ENCODE data around the gene SLC24A3.

The SLC24A3 gene

GRCh38 chr20:19692100-19692499, 479.7 kb downstream of the SLC24A3 start:
- no peak for DNase-seq

DNA sequence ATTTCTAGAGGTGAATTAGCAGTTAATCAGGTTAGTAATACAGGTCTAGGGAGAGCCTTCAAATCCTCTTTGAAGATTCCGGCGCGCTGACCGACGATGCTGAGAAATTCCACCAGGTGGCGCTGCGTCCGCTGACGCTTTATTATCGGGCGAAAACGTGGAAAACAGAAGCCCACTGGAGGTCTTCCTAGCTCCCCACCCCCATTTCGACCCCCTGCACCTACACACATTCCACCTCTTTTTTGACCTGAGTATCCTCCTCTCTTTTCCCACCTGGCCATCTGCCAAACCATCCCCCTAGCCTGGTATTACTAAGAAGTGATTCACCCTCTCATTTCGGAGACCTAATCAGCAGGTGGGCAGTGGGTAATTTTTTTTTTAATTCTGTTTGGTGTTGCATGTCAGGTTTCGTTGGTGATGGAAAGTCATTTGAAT, 480.3 kb downstream of the SLC24A3 start:
- no peak for DNase-seq

GRCh38 chr20:19693508-19693907, 481.1 kb downstream of the SLC24A3 start:
- no peak for DNase-seq

DNA sequence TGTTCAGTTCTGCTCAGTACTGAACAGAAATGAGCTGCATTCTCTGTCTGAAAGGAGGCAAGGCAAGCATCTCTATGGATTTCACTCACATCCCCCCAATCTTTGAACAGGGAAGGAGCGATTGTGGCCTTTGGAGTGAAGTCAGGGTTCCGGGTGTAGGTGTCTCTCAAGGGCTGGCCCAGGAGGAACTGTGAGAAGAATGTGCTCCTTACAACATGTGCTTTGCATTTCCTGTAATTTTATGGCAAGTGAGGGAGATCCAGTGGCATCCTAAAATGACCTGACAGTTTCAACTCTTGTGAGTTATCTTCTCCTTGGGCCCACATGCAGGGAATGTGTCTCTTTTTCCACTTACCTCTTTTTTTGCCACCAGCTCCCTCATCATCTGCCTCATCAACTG, 482.6 kb downstream of the SLC24A3 start:
- DNase-seq = no peak

- no peak for DNase-seq
These were observed 484.2 kb downstream of the SLC24A3 start for GRCh38 chr20:19696620-19697019.

DNA sequence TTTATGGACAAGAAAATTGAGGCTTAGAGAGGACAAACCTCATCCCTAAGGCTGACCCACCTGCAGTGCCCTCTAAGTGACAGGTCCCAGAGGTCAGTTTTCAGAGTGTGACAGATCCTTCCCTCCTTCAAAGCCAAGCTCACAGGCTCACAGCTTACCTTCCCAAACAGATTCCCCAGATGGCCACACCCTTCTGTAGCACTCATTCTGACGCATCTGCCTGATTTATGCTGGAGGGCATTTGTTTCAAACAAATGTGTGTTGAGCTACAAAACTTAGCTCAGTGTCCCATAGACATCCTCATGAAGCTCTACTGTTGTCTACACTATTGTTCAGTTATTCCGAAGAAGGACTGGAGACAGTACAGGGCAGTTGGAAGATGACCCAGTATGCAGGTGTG, 485.0 kb downstream of the SLC24A3 start:
- no peak for DNase-seq

GRCh38 chr20:19699180-19699971, 486.9 kb downstream of the SLC24A3 start:
- DNase-seq = no peak

DNA sequence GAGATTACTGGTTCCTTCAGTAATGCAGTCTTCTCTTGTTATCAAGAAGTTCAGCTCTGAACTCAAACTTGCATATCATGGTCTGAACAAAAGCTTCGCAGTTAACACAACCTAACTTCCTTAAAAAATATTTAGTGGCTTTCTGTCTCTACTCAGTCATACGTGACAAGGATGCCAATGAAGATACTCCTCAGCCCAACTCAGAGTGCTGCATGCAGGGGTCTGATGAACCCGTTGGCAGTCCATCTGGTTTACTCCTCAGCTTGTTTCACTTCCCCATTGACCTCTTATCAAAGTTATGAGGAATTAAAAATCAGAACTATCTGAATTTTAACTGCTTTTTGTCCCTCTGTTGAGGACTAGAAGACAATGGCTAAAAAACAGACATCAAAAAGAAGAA, 489.0 kb downstream of the SLC24A3 start:
- DNase-seq = no peak

GRCh38 chr20:19706463-19706862, 494.0 kb downstream of the SLC24A3 start:
- DNase-seq = no peak

DNA sequence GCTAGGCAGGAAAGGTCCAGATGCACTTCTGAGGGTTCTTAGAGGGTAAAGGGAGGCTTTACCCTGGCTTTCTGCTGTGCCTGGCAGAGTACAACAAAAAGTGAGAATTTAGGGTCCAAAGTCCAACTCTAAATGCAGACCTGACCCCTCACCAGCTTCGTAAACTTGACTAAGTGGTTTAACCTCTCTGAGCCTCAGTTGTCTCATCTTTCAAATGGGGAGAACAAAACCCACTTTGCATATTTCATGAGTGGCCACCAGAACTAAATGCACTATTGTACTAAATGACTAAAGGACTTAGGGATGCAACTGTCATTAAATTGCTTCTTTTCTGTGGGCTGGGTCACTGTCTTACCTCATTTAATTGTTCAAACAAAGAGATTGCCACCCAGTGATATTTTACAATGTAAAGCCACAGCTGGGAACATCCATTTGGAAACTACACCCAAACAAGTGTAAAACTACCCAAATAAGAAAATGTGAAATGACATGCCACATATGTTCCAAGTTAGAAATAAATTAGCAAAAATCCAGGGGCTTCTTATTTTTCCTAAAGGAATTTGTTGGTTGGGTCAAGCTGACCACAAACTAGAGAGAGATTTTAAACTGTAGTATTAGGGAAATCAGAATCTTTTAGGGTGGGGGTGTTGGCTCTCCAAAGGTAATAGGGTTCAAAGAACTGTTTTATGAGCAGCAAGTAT, 497.3 kb downstream of the SLC24A3 start:
- DNase-seq = no peak

DNA sequence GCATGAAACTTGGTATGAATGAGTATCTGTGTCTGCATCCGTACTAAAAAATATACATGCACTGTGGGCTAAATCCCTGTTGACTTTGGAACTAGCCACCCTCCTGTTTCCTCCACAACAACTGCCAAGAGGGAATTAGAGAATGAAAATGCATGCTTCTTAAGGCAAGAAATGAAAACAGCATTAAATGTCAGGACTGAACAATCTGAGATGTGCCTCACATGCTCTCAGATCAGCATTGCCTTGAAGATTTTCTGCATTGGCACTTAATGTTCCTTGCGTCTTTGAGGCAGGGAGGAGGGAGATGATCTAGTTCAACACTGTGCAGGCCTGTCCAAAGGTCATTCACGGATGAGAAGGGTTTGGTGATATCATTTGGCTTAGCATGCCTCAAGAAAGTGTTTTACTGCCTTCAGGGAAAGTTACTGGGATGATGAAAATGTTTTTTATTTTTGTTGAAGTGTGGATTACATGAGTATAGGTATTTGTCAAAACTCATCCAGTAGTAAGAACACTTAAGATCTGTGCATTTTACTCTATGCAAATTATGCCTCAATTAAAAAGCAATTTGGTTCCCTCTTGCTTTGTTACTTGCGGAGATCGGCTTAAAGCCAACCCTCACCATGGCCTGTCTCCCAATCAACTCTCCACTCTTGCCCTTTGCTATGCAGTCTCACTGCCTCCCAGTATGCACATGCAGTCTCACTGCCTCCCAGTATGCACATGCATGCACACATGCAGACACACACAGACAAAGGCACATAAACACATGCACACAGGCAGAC, 498.1 kb downstream of the SLC24A3 start:
- no peak for DNase-seq

DNA sequence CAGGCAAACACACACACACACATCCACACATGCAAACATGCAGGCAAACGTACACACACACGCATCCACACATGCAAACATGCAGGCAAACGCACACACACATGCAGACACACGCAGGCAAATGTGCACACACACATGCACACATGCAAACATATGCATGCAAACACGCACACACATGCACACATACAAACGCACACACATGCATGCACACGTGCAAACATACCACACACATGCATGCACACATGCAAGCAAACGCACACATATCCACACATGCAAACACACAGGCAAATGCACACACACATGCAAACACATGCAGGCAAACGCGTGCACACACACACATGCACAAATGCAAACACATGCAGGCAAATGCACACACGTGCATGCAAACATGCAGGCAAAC, 498.7 kb downstream of the SLC24A3 start:
- no peak for DNase-seq

DNA sequence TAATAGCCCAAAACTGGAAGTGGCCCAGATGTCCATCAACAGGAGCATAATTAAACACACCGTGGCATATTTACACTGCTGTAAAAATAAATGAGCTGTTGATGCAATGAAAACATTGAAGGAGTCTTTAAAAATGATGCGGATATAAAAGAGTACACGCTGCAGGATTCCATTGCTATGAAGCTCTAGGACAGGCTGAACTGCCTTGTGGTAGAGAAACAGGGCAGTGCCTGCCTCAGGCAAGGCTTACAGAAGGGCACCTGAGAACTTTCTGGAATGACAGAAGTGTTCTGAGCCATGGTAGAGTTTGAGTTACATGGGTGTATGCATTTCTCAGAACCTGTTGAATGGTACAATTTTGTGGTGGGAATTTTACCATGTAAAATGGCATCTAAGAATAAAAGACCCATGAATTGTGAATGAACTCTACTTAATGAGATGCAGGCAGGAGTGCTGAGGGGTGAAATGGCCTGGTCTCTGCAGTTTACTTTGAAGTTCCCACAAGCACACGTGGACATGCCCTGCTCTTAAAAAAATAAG, 500.3 kb downstream of the SLC24A3 start:
- DNase-seq = no peak

DNA sequence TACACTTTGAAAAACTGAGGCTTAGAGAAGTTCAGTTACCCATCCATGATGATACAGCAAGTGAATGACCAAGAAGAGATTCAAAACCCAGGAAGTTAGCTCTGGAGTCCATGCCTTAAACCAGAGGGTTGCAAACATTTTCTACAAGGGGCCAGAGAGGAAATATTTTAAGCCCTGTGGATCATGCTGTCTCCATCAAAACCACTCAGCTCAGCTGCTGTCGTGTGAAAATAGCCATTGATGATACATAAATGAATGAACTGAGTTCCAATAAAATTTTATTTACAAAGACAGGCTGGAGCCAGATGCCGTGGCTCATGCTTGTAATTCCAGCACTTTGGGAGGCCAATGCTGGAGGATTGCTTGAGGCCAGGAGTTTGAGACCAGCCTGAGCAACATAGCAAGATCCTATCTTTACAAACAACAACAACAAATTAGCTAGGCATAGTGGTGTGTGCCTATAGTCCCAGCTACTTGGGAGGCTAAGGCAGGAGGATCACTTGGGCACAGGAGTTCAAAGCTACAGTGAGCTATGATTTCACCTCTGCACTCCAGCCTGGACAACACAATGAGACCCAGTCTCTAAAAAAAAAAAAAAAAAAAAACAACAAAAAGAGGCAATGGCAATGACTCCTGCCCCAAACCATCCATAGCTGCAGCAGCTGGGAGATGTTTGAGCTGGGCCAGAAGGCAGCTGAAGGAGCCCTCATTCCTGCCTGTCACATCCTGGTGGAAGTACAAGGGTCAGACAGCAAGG, 501.6 kb downstream of the SLC24A3 start:
- DNase-seq = no peak

- no peak for DNase-seq
These were observed 502.1 kb downstream of the SLC24A3 start for GRCh38 chr20:19714579-19714840.

- no peak for DNase-seq
These were observed 503.5 kb downstream of the SLC24A3 start for GRCh38 chr20:19715986-19716385.

GRCh38 chr20:19718880-19719279, 506.4 kb downstream of the SLC24A3 start:
- no peak for DNase-seq

DNA sequence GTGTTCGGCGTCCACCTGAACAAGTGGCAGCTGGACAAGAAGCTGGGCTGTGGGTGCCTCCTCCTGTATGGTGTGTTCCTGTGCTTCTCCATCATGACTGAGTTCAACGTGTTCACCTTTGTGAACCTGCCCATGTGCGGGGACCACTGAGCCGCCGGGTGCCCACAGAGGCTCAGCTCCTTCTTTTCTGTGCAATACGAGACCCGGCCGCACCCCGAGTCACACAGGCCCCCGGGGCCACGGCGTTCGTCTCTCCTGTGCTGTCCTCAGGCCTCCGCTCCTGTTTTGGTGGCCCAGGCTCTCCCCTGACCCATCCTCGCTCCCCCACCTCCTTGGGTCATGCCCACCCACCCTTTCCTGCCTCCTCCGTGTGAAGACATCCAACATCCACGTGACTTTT, 508.5 kb downstream of the SLC24A3 start:
- DNase-seq = no peak

DNA sequence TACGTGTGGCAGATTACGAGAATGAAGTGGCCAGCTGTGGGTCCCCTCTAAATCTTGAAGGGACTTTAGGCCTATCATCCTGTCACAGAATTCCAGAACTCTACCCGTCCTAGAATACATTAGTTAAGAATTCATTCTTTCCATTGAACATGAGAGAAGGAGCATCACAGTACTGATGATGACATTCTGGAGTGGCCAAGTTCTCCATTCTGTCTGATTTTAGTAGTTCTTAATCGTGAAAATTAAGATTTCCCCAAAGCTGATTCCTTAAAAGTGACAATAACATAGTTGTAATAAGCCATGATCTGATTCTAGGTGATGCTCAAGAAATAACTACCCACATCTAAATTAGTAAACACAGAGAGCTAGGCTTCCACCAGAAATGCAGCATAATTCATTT, 510.6 kb downstream of the SLC24A3 start:
- no peak for DNase-seq

DNA sequence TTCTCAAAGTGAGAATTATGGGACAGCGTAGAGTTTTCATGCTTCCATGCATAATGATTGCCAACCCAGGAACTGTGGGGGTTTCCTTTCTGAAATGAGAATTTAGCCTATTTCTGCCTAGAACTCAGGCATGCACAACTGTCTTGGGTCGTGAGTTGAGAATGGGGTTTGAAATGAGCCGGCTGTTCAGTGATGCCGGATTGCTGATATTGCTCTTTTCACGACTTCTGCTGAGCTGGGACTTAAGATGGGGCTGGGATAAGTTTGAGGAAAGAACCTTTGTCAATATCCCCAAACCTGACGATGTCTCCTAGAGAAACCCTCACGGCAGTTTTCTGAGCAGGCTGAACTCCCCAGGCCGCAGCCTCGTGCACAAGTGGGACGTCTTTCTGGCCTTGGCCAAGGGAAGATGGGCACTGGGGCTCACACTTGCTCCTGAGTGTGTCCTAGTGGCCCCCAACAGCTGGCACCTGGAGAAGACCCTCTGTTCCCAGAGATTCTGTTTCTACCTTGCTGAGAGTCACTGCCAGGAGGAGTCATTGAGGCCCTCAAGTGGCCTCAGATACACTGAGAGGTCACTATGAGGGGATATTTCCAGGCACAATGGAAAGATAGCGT, 511.5 kb downstream of the SLC24A3 start:
- DNase-seq = no peak

DNA sequence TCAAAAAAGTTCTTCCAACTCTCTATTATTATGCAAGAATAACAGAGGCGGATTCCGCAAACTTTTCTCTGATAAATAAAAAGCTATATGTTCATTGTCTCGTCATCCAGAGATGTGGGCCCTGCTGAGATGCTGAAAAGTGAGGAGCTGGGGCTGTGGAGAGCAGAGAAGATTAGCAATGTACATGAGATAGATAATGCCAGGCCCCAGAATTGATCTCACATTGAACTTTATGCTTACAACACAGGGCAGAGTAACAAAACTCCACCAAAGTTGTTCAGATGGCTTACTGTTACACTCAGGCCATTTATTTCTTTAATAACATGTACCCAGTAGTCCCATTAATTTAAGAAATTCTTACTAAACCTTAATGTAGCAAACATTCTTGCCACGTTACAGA, 512.9 kb downstream of the SLC24A3 start:
- no peak for DNase-seq

- DNase-seq = no peak
These were observed 513.5 kb downstream of the SLC24A3 start for GRCh38 chr20:19725814-19726525.
